Measurements from ENCODE around the gene SPSB3. TPM values are rescaled to one million over a fixed set of nuclear protein-coding genes. Genes with fewer than 3 reads are reported as not detected.

The SPSB3 gene
- total and polyA plus RNA-seq, 9 of the 15 experiments (the other 6 are each of a cell fraction or from before 2014, with no cell fraction given): 0.39 to 37.4 (median 7.1) TPM

- ATAC-seq (no peak), FAIRE-seq (no peak), DNase-seq (ENCODE audit: extremely low read depth in 1 of 4, low spot score in 3 of 4) (no peak)
- H4K20me1 ChIP-seq (replicated peaks; ENCODE audit: control insufficient read depth, insufficient read depth, low read length): no peaks in the 10 kb centered on the region
- H3K9me3 ChIP-seq (replicated peaks; ENCODE audit: control insufficient read depth, insufficient read depth, low read depth, low read length): peaks cover 29% of the 10 kb centered on the region
- ChIA-PET CTCF (ENCODE audit: low intra/inter-chr PET ratio) (no interaction called here), POLR2A (no interaction called here)
- H3K4me1 ChIP-seq (replicated peaks in 1 of 2; ENCODE audit: control insufficient read depth in 2 of 2, insufficient read depth in 2 of 2, low read length in 2 of 2): peaks cover 0 to 51% of the 10 kb centered on the region in 2 experiments; a peak in 2 of 5 replicates
- H3K4me3 ChIP-seq: no peak overlapping the region
- no peak overlapping the region for H2AFZ ChIP-seq (ENCODE audit: low read depth, low read length)
- BruUV-seq (replicated peaks): no TSS peak
- H3K27me3 ChIP-seq (ENCODE audit: control insufficient read depth in 2 of 2, insufficient read depth in 2 of 2, low read length in 2 of 2): no peaks in the 10 kb centered on the region; a peak in 1 of 5 replicates
- 98% methylated on average over 32 of the region's 33 CpGs for WGBS (ENCODE audit: insufficient coverage, low coverage, missing lambda C conversion rate)
- peaks cover 18% of the 10 kb centered on the region; the same call in 1 of the 3 replicates for H3K36me3 ChIP-seq (ENCODE audit: control insufficient read depth, insufficient read depth, low read length)
- no peak overlapping the region for H3K27ac ChIP-seq (ENCODE audit: extremely low read depth, low read depth, low read length)
- intact Hi-C loops (cut with micrococcal nuclease) (no loop called here), in situ Hi-C loops (cut with MboI) (no loop called here)
- H3K4me2 ChIP-seq (ENCODE audit: insufficient read depth, low read length): no peak overlapping the region
- no peaks in the 10 kb centered on the region for H3K9me1 ChIP-seq (ENCODE audit: control insufficient read depth, insufficient read depth, low read length)
- H3K79me2 ChIP-seq (ENCODE audit: control insufficient read depth, insufficient read depth, low read length): no peaks in the 10 kb centered on the region
- no peak for TF ChIP-seq SNAPC5 (CRISPR knock-in tag; IDR thresholded peaks at IDR 0.05)
- TF ChIP-seq ZNF134 (CRISPR knock-in tag; conservative IDR thresholded peaks at IDR 0.05): no peak
- no peak for TF ChIP-seq TCF7 (IDR thresholded peaks at IDR 0.05; ENCODE audit: borderline replicate concordance)
- TF ChIP-seq PATZ1 (CRISPR knock-in tag; IDR thresholded peaks at IDR 0.05; ENCODE audit: borderline replicate concordance): no peak
- TF ChIP-seq MEIS2 (IDR thresholded peaks at IDR 0.05; ENCODE audit: partially characterized antibody): no peak
- no peak for TF ChIP-seq ZBTB17 (CRISPR knock-in tag; IDR thresholded peaks at IDR 0.05)
- TF ChIP-seq MCM5 (IDR thresholded peaks at IDR 0.05; ENCODE audit: low read depth): no peak
- TF ChIP-seq ZNF347 (CRISPR knock-in tag; IDR thresholded peaks at IDR 0.05; ENCODE audit: low read depth): no peak
- no peak for TF ChIP-seq ZNF445 (CRISPR knock-in tag; IDR thresholded peaks at IDR 0.05; ENCODE audit: low read depth)
- no peak for TF ChIP-seq HMGXB4 (CRISPR knock-in tag; IDR thresholded peaks at IDR 0.05)
- TF ChIP-seq ZC3H4 (CRISPR knock-in tag; IDR thresholded peaks at IDR 0.05; ENCODE audit: borderline replicate concordance): no peak; the same call in 1 of the 2 replicates
- no peak for TF ChIP-seq ATF3 (IDR thresholded peaks at IDR 0.05)
- no peak for TF ChIP-seq ATF3 (CRISPR knock-in tag; conservative IDR thresholded peaks at IDR 0.05)
- TF ChIP-seq ZNF740 (CRISPR knock-in tag; IDR thresholded peaks at IDR 0.05): no peak
- TF ChIP-seq ZNF740 (tag; IDR thresholded peaks at IDR 0.05): no peak
- no peak for TF ChIP-seq KDM2B (CRISPR knock-in tag; IDR thresholded peaks at IDR 0.05)
- TF ChIP-seq ATF2 (CRISPR knock-in tag; IDR thresholded peaks at IDR 0.05): no peak
- no peak overlapping the region; a peak in 1 of 4 replicates for H3K9ac ChIP-seq (ENCODE audit: insufficient read depth in 1 of 2, low read depth in 2 of 2, low read length in 2 of 2)
Observed at GRCh38 chr16:1740234-1740633, 42.1 kb downstream of the SPSB3 start.

Measured in K562 (cell line).